Measurements from ENCODE around the gene UBE2S.

The UBE2S gene

DNA sequence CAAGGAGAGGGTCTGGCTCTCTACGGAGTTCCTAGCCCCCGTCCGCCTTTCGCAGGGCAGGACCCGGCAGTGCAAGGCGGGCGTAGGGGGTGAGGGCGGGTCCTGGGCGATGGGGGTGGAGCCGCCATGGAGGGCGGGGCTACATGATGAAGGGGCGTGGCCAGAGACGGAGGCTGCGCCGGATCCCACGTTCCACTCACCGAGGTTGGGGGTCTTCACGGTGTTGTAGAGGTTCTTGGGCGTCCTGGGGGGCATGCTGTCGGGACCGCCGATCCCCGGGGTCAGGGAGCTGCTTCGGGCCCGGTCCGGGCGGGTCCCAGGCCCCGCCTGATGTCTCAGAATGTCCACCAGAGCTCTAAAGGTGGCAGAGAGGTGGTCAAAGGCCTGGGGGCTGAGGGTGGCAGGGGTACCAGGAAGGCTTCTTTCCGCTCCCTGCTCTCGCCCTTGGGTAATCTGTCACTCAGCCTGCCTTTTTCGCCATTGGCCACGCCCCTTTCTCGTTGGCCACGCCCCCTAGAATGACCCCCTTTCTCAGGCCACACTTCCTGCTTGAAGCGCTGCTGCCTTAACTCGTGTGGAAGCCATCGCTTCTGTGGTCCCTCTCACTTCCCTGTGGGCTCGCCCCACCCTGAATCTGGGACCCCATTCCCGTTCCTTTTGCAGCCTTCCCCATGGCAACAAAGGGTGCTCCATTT lies 33.0 kb upstream of the UBE2S start:
- Histone ChIP-seq H3K4me3 (ENCODE audit: low read depth in 1 of 2, low read length in 2 of 2) (no peak overlapping the region), H3K27me3 (ENCODE audit: control insufficient read depth in 1 of 2, insufficient read depth in 2 of 2, low read length in 2 of 2) (peaks cover 45 to 53% of the 10 kb centered on the region in 2 donors), H3K4me1 (ENCODE audit: control insufficient read depth in 1 of 2, insufficient read depth in 2 of 2, low read length in 2 of 2) (peaks cover 6 to 13% of the 10 kb centered on the region in 2 donors), H3K36me3 (ENCODE audit: control insufficient read depth in 1 of 2, insufficient read depth in 2 of 2, low read length in 2 of 2) (no peaks in the 10 kb centered on the region), H3K9me3 (ENCODE audit: control insufficient read depth in 1 of 2, low read length in 2 of 2) (no peaks in the 10 kb centered on the region), H3K27ac (ENCODE audit: low read depth, low read length) (no peak overlapping the region), H3K9ac (ENCODE audit: low read depth in 1 of 2, low read length in 2 of 2) (no peak overlapping the region)

DNA sequence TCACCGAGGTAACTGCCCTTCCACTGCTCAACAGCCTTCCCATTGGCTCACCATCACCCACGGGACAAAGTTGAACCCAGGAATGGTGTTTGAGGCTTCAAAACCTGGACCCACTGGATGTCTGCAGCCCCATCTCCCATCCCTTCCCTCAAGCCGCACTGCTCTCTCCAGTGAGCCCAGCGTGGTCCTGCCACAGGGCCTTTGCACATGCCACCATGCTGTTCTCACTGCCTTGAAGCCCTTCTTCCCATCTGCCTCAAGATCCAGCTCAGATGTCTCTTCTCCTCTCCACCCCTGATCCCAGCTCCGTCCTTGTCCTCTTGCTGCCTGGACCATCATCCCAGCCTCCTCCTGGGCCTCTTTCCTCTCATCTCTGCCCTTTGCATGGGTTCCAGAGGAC lies 31.5 kb upstream of the UBE2S start:
- Histone ChIP-seq H3K27ac (ENCODE audit: low read depth, low read length) (no peak overlapping the region), H3K9ac (ENCODE audit: low read depth in 1 of 2, low read length in 2 of 2) (no peak overlapping the region), H3K36me3 (ENCODE audit: control insufficient read depth in 1 of 2, insufficient read depth in 2 of 2, low read length in 2 of 2) (no peaks in the 10 kb centered on the region), H3K9me3 (ENCODE audit: control insufficient read depth in 1 of 2, low read length in 2 of 2) (no peaks in the 10 kb centered on the region), H3K4me3 (ENCODE audit: low read depth in 1 of 2, low read length in 2 of 2) (no peak overlapping the region), H3K4me1 (ENCODE audit: control insufficient read depth in 1 of 2, insufficient read depth in 2 of 2, low read length in 2 of 2) (peaks cover 6 to 13% of the 10 kb centered on the region in 2 donors), H3K27me3 (ENCODE audit: control insufficient read depth in 1 of 2, insufficient read depth in 2 of 2, low read length in 2 of 2) (peaks cover 45 to 56% of the 10 kb centered on the region in 2 donors)

DNA sequence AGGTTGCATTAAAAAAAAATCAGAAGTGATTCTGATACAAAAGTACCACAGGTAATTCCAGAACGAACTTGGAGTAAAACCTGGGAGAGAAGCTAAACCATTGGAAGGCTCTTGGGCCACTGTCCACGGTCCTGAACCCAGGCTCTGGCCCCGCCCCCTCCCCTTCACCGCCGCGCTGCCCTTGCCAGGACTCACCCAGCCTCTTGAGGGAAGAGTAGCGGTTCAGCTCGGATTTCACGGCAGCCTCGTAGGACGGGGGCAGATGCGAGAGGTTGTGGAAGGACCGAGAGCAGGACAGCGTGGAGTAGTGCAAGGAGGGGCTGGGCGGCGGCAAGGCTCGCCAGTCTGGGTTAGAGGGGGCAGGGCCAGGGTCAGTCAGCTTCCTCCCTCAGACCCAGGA lies 29.8 kb upstream of the UBE2S start:
- Histone ChIP-seq H3K27ac (ENCODE audit: low read depth, low read length) (no peak overlapping the region), H3K4me3 (ENCODE audit: low read depth in 1 of 2, low read length in 2 of 2) (no peak overlapping the region), H3K4me1 (ENCODE audit: control insufficient read depth in 1 of 2, insufficient read depth in 2 of 2, low read length in 2 of 2) (peaks cover 6 to 13% of the 10 kb centered on the region in 2 donors)

DNA sequence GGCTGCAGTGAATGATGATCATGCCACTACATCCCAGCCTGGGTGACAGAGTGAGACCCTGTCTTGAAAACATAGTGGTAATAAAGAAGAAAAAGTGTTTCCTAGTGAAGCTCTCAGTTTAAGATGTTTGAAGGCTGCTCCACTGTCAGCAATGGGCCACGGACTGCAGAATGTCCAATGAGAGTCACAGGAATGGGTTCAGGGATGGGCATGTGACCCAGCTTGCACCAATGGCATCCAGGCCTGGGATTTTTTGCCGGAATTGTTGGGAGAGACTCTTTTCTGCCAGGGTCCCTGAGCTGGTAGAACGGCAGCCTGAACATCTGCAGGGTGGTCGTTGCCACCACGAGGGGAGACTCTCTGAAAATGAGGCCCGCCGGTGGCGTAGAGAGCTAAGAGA lies 29.3 kb upstream of the UBE2S start:
- peaks cover 5 to 11% of the 10 kb centered on the region in 2 donors for H3K4me1 ChIP-seq (ENCODE audit: control insufficient read depth in 1 of 2, insufficient read depth in 2 of 2, low read length in 2 of 2)
- no peak overlapping the region for H3K9ac ChIP-seq (ENCODE audit: low read depth in 1 of 2, low read length in 2 of 2)
- no peak overlapping the region for H3K27ac ChIP-seq (ENCODE audit: low read depth, low read length)
- no peaks in the 10 kb centered on the region for H3K36me3 ChIP-seq (ENCODE audit: control insufficient read depth in 1 of 2, insufficient read depth in 2 of 2, low read length in 2 of 2)
- H3K27me3 ChIP-seq (ENCODE audit: control insufficient read depth in 1 of 2, insufficient read depth in 2 of 2, low read length in 2 of 2): peaks cover 45 to 61% of the 10 kb centered on the region in 2 donors
- no peak overlapping the region for H3K4me3 ChIP-seq (ENCODE audit: low read depth in 1 of 2, low read length in 2 of 2)
- H3K9me3 ChIP-seq (ENCODE audit: control insufficient read depth in 1 of 2, low read length in 2 of 2): no peaks in the 10 kb centered on the region

More for the DNA sequence above, 29.8 kb upstream of the UBE2S start:
- no peak overlapping the region for H3K9ac ChIP-seq (ENCODE audit: low read depth in 1 of 2, low read length in 2 of 2)
- peaks cover 42 to 57% of the 10 kb centered on the region in 2 donors for H3K27me3 ChIP-seq (ENCODE audit: control insufficient read depth in 1 of 2, insufficient read depth in 2 of 2, low read length in 2 of 2)
- no peaks in the 10 kb centered on the region for H3K9me3 ChIP-seq (ENCODE audit: control insufficient read depth in 1 of 2, low read length in 2 of 2)
- H3K36me3 ChIP-seq (ENCODE audit: control insufficient read depth in 1 of 2, insufficient read depth in 2 of 2, low read length in 2 of 2): no peaks in the 10 kb centered on the region

DNA sequence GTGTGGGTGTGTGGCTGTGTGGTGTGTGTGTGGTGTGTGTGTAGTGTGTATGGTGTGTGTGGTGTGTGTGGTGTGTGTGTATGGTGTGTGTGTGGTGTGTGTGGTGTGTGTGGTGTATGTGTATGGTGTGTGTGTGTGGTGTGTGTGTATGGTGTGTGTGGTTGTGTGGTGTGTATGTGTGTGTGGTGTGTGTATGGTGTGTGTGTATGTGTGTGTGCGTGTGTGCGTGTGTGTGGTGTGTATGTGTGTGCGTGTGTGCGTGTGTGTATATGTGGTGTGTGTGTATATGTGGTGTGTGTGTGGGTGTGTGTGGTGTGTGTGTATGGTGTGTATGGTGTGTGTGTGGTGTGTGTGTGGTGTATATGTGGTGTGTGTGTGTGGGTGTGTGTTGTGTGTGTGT lies 27.4 kb upstream of the UBE2S start:
- H3K4me3 ChIP-seq (ENCODE audit: low read depth in 1 of 2, low read length in 2 of 2): no peak overlapping the region
- no peak overlapping the region for H3K27ac ChIP-seq (ENCODE audit: low read depth, low read length)
- peaks cover 34 to 47% of the 10 kb centered on the region in 2 donors for H3K27me3 ChIP-seq (ENCODE audit: control insufficient read depth in 1 of 2, insufficient read depth in 2 of 2, low read length in 2 of 2)
- H3K9ac ChIP-seq (ENCODE audit: low read depth in 1 of 2, low read length in 2 of 2): no peak overlapping the region
- no peaks in the 10 kb centered on the region for H3K4me1 ChIP-seq (ENCODE audit: control insufficient read depth in 1 of 2, insufficient read depth in 2 of 2, low read length in 2 of 2)
- H3K36me3 ChIP-seq (ENCODE audit: control insufficient read depth in 1 of 2, insufficient read depth in 2 of 2, low read length in 2 of 2): no peaks in the 10 kb centered on the region
- H3K9me3 ChIP-seq (ENCODE audit: control insufficient read depth in 1 of 2, low read length in 2 of 2): no peaks in the 10 kb centered on the region

DNA sequence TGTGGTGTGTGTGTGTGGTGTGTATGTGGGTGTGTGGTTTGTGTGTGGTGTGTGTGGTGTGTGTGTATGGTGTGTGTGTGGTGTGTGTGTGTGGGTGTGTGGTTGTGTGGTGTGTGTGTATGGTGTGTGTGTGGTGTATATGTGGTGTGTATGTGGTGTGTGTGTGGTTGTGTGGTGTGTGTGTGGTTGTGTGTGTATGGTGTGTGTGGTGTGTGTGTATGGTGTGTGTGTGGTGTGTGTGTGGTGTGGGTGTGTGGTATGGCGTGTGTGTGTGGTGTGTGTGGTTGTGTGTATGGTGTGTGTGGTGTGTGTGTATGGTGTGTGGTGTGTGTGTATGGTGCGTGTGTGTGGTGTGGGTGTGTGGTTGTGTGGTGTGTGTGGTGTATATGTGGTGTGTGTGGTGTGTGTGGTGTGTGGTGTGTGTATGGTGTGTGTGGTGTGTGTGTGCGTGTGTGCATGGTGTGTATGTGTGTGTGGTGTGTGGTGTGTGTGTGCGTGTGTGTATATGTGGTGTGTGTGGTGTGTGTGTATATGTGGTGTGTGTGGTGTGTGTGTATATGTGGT lies 26.9 kb upstream of the UBE2S start:
- Histone ChIP-seq H3K4me3 (ENCODE audit: low read depth in 1 of 2, low read length in 2 of 2) (no peak overlapping the region), H3K9ac (ENCODE audit: low read depth in 1 of 2, low read length in 2 of 2) (no peak overlapping the region), H3K4me1 (ENCODE audit: control insufficient read depth in 1 of 2, insufficient read depth in 2 of 2, low read length in 2 of 2) (no peaks in the 10 kb centered on the region), H3K27ac (ENCODE audit: low read depth, low read length) (no peak overlapping the region), H3K36me3 (ENCODE audit: control insufficient read depth in 1 of 2, insufficient read depth in 2 of 2, low read length in 2 of 2) (no peaks in the 10 kb centered on the region), H3K27me3 (ENCODE audit: control insufficient read depth in 1 of 2, insufficient read depth in 2 of 2, low read length in 2 of 2) (peaks cover 31 to 43% of the 10 kb centered on the region in 2 donors), H3K9me3 (ENCODE audit: control insufficient read depth in 1 of 2, low read length in 2 of 2) (no peaks in the 10 kb centered on the region)

DNA sequence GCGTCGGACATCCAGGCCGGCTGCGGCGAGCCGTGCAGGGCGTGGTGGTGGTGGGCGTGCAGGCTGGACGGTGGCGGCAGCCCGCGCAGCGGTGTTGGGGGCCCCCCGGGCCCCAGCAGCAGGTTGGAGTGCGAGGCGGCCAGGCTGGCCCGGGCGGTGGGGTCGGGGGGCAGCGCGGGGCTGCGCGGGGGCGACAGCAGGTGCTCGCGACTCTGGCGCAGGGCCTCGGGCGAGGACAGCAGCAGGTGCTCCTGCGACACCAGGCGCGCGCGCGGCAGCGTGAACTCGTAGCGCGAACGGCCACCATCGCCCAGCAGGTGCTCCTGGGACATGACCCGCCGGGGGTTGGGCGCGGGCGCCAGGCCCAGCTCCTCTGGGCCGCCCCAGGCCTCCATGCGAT lies 25.7 kb upstream of the UBE2S start:
- H3K9ac ChIP-seq (ENCODE audit: low read depth in 1 of 2, low read length in 2 of 2): no peak overlapping the region
- no peaks in the 10 kb centered on the region for H3K4me1 ChIP-seq (ENCODE audit: control insufficient read depth in 1 of 2, insufficient read depth in 2 of 2, low read length in 2 of 2)
- H3K4me3 ChIP-seq (ENCODE audit: low read depth in 1 of 2, low read length in 2 of 2): no peak overlapping the region
- H3K36me3 ChIP-seq (ENCODE audit: control insufficient read depth in 1 of 2, insufficient read depth in 2 of 2, low read length in 2 of 2): no peaks in the 10 kb centered on the region
- no peak overlapping the region for H3K27ac ChIP-seq (ENCODE audit: low read depth, low read length)
- H3K27me3 ChIP-seq (ENCODE audit: control insufficient read depth in 1 of 2, insufficient read depth in 2 of 2, low read length in 2 of 2): peaks cover 26 to 41% of the 10 kb centered on the region in 2 donors
- no peaks in the 10 kb centered on the region for H3K9me3 ChIP-seq (ENCODE audit: control insufficient read depth in 1 of 2, low read length in 2 of 2)

DNA sequence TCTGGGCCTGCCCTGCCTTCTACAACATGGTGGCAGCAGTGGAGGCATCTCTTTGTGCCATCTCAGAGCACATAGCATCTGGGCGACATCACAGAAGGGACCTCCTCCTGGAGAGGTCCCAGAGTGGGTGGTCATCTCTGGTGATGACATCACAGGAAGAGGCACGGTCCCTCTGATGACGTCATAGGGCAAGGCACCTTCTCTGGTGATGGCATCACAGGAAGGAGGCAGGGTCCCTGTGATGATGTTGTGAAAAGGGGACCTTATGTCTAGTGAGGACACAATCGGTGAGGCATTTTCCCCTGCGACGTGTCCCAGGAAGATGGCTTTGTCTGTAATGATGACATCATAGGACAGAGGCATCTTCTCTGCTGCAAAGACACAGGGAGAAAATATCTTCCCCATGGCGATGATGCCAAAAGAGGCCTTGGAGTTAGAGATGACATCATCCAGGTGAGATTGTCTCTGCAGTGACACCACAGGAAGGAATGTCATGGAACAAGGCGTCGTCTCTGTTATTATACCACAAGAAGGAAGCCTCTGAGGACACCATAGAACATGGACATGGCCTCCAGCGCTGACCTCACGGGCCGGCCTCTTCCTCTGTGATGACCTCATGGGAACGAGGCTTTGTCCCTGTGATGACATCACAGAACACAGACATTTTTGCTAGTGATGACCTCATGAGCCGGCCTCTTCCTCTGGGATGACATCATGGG lies 24.8 kb upstream of the UBE2S start:
- peaks cover 25 to 42% of the 10 kb centered on the region in 2 donors for H3K27me3 ChIP-seq (ENCODE audit: control insufficient read depth in 1 of 2, insufficient read depth in 2 of 2, low read length in 2 of 2)
- no peak overlapping the region for H3K27ac ChIP-seq (ENCODE audit: low read depth, low read length)
- H3K4me1 ChIP-seq (ENCODE audit: control insufficient read depth in 1 of 2, insufficient read depth in 2 of 2, low read length in 2 of 2): no peaks in the 10 kb centered on the region
- no peaks in the 10 kb centered on the region for H3K9me3 ChIP-seq (ENCODE audit: control insufficient read depth in 1 of 2, low read length in 2 of 2)
- H3K4me3 ChIP-seq (ENCODE audit: low read depth in 1 of 2, low read length in 2 of 2): no peak overlapping the region
- no peaks in the 10 kb centered on the region for H3K36me3 ChIP-seq (ENCODE audit: control insufficient read depth in 1 of 2, insufficient read depth in 2 of 2, low read length in 2 of 2)
- no peak overlapping the region for H3K9ac ChIP-seq (ENCODE audit: low read depth in 1 of 2, low read length in 2 of 2)

DNA sequence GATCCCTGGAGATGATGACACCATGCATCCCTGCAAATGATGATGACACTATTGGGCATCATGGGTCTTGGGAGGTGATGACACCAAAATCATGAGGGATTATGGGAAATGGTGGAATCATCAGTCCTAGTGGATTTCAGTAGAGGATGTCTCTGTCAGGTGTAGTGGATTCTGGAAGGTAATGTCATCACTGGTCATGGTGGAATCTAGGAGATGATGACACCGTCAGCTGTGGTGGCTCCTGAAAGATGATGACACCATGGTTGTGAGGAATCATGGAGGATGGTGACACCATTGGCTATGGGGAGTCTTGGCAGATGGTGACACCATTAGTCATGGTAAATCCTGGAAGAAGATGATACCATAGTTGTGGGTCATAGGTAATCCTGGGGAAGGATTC lies 23.6 kb upstream of the UBE2S start:
- H3K27ac ChIP-seq (ENCODE audit: low read depth, low read length): no peak overlapping the region
- no peak overlapping the region for H3K4me3 ChIP-seq (ENCODE audit: low read depth in 1 of 2, low read length in 2 of 2)
- H3K4me1 ChIP-seq (ENCODE audit: control insufficient read depth in 1 of 2, insufficient read depth in 2 of 2, low read length in 2 of 2): no peaks in the 10 kb centered on the region
- H3K36me3 ChIP-seq (ENCODE audit: control insufficient read depth in 1 of 2, insufficient read depth in 2 of 2, low read length in 2 of 2): no peaks in the 10 kb centered on the region
- peaks cover 25 to 36% of the 10 kb centered on the region in 2 donors for H3K27me3 ChIP-seq (ENCODE audit: control insufficient read depth in 1 of 2, insufficient read depth in 2 of 2, low read length in 2 of 2)
- no peaks in the 10 kb centered on the region for H3K9me3 ChIP-seq (ENCODE audit: control insufficient read depth in 1 of 2, low read length in 2 of 2)
- H3K9ac ChIP-seq (ENCODE audit: low read depth in 1 of 2, low read length in 2 of 2): no peak overlapping the region

DNA sequence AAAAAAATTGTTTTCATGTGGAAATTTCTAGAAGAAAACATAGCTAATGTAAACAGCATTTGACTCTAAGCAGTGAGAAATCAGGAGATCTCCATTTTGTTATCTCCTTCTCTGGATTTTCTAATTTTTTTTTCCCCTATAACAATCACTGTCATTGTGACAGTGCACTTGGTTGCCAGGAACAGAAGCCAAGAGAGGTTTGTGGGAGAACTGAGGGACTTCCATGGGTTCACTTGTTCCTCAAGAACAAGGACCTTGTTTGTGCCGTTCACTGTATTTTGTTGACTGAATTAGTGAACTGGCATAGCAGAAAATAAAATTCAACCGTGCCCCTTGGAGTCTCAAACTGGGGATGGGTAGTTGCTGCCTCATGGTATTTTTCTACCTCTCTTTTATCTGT lies 18.5 kb upstream of the UBE2S start:
- peaks cover 7 to 8% of the 10 kb centered on the region in 2 donors for H3K27me3 ChIP-seq (ENCODE audit: control insufficient read depth in 1 of 2, insufficient read depth in 2 of 2, low read length in 2 of 2)

More for the DNA sequence above, 18.5 kb upstream of the UBE2S start:
- Histone ChIP-seq H3K36me3 (ENCODE audit: control insufficient read depth in 1 of 2, insufficient read depth in 2 of 2, low read length in 2 of 2) (no peaks in the 10 kb centered on the region), H3K9me3 (ENCODE audit: control insufficient read depth in 1 of 2, low read length in 2 of 2) (no peaks in the 10 kb centered on the region), H3K27ac (ENCODE audit: low read depth, low read length) (no peak overlapping the region), H3K4me3 (ENCODE audit: low read depth in 1 of 2, low read length in 2 of 2) (no peak overlapping the region), H3K4me1 (ENCODE audit: control insufficient read depth in 1 of 2, insufficient read depth in 2 of 2, low read length in 2 of 2) (no peaks in the 10 kb centered on the region), H3K9ac (ENCODE audit: low read depth in 1 of 2, low read length in 2 of 2) (no peak overlapping the region)
